Measurements from ENCODE around the gene NDUFA6.
"Not testable (repeated sequence)": the region's sequence is repeated elsewhere in the genome, so short reads cannot be mapped to it uniquely, and the experiment has no call there.

The NDUFA6 gene

GRCh38 chr22:42073621-42074041 is 16.9 kb downstream of the NDUFA6 start:
- Mint-ChIP-seq H3K9me3 (no peaks in the 10 kb centered on the region), H3K4me3 (peak overlapping the region; percentile 68 to 71), H3K27ac (peak overlapping the region in 1 of 2 donors; percentile 59), H3K36me3 (ENCODE audit: insufficient read depth) (peaks cover 10% of the 10 kb centered on the region), H3K4me1 (ENCODE audit: low read depth in 2 of 2) (peaks cover 22 to 27% of the 10 kb centered on the region in 2 donors), H3K27me3 (no peaks in the 10 kb centered on the region)
- no peak for DNase-seq
- no peak for ATAC-seq (replicated peaks)

- peak overlapping the region; percentile 68 to 71 for H3K4me3 Mint-ChIP-seq
- H3K27ac Mint-ChIP-seq: peak overlapping the region; percentile 25 to 59
- peaks cover 10% of the 10 kb centered on the region for H3K36me3 Mint-ChIP-seq (ENCODE audit: insufficient read depth)
- ATAC-seq (replicated peaks) (no peak), DNase-seq (no peak)
- H3K27me3 Mint-ChIP-seq: no peaks in the 10 kb centered on the region
- H3K9me3 Mint-ChIP-seq: no peaks in the 10 kb centered on the region
- peaks cover 21 to 27% of the 10 kb centered on the region in 2 donors for H3K4me1 Mint-ChIP-seq (ENCODE audit: low read depth in 2 of 2)
These were observed 17.8 kb downstream of the NDUFA6 start for GRCh38 chr22:42072606-42073330.

GRCh38 chr22:42071508-42071907 is 19.1 kb downstream of the NDUFA6 start:
- peaks cover 11% of the 10 kb centered on the region for H3K36me3 Mint-ChIP-seq (ENCODE audit: insufficient read depth)
- ATAC-seq (replicated peaks); H3K9me3 Mint-ChIP-seq; DNase-seq; H3K27me3 Mint-ChIP-seq: not testable (repeated sequence)
- H3K4me3 Mint-ChIP-seq: peak overlapping the region; percentile 92 to 94
- H3K4me1 Mint-ChIP-seq (ENCODE audit: low read depth in 2 of 2): peaks cover 25 to 30% of the 10 kb centered on the region in 2 donors
- H3K27ac Mint-ChIP-seq: peak overlapping the region; percentile 85 to 90

- Mint-ChIP-seq H3K4me1 (ENCODE audit: low read depth in 2 of 2) (peaks cover 25 to 30% of the 10 kb centered on the region in 2 donors), H3K27me3 (no peaks in the 10 kb centered on the region), H3K27ac (peak within 1 kb of the TSS; percentile 85 to 90), H3K9me3 (no peaks in the 10 kb centered on the region), H3K4me3 (peak within 1 kb of the TSS; percentile 92 to 94), H3K36me3 (ENCODE audit: insufficient read depth) (peaks cover 16% of the 10 kb centered on the region)
- DNase-seq (peak; percentile 89 to 93 (median 90)), ATAC-seq (replicated peaks) (peak; percentile 97)
These were observed 19.8 kb downstream of the NDUFA6 start, which contains the start of gene NAGA for GRCh38 chr22:42070517-42071422. Gene NAGA (minus strand): TSS chr22:42070812. CDS start chr22:42070297, 515 bp downstream.

GRCh38 chr22:42069801-42070516 is 20.6 kb downstream of the NDUFA6 start:
- no peaks in the 10 kb centered on the region for H3K27me3 Mint-ChIP-seq
- no peak for DNase-seq
- peak overlapping the region; percentile 85 to 90 for H3K27ac Mint-ChIP-seq
- H3K4me1 Mint-ChIP-seq (ENCODE audit: low read depth in 2 of 2): peaks cover 23 to 30% of the 10 kb centered on the region in 2 donors
- H3K9me3 Mint-ChIP-seq: no peaks in the 10 kb centered on the region
- H3K36me3 Mint-ChIP-seq (ENCODE audit: insufficient read depth): peaks cover 15% of the 10 kb centered on the region
- peak overlapping the region; percentile 92 to 94 for H3K4me3 Mint-ChIP-seq
- no peak for ATAC-seq (replicated peaks)

- Mint-ChIP-seq H3K4me1 (ENCODE audit: low read depth in 2 of 2) (peaks cover 22 to 28% of the 10 kb centered on the region in 2 donors), H3K36me3 (ENCODE audit: insufficient read depth) (peaks cover 21% of the 10 kb centered on the region), H3K27ac (peak overlapping the region in 1 of 2 donors; percentile 39), H3K9me3 (no peaks in the 10 kb centered on the region), H3K4me3 (no peak overlapping the region), H3K27me3 (no peaks in the 10 kb centered on the region)
- ATAC-seq (replicated peaks) (no peak), DNase-seq (no peak)
These were observed 22.3 kb downstream of the NDUFA6 start for GRCh38 chr22:42068291-42068690.

- no peaks in the 10 kb centered on the region for H3K9me3 Mint-ChIP-seq
- no peaks in the 10 kb centered on the region for H3K27me3 Mint-ChIP-seq
- ATAC-seq (replicated peaks) (no peak), DNase-seq (no peak)
- no peak overlapping the region for H3K27ac Mint-ChIP-seq
- no peak overlapping the region for H3K4me3 Mint-ChIP-seq
- H3K4me1 Mint-ChIP-seq (ENCODE audit: low read depth in 2 of 2): peaks cover 27% of the 10 kb centered on the region in 2 donors
- H3K36me3 Mint-ChIP-seq (ENCODE audit: insufficient read depth): peaks cover 21% of the 10 kb centered on the region
These were observed 22.8 kb downstream of the NDUFA6 start for GRCh38 chr22:42067671-42068251.

GRCh38 chr22:42066937-42067336 is 23.6 kb downstream of the NDUFA6 start:
- H3K27ac Mint-ChIP-seq: no peak overlapping the region
- ATAC-seq (replicated peaks): no peak

GRCh38 chr22:42066126-42066761 is 24.3 kb downstream of the NDUFA6 start:
- Mint-ChIP-seq H3K27me3 (no peaks in the 10 kb centered on the region), H3K9me3 (no peaks in the 10 kb centered on the region), H3K27ac (peak overlapping the region in 1 of 2 donors; percentile 5), H3K36me3 (ENCODE audit: insufficient read depth) (peaks cover 25% of the 10 kb centered on the region), H3K4me1 (ENCODE audit: low read depth in 2 of 2) (peaks cover 19 to 23% of the 10 kb centered on the region in 2 donors), H3K4me3 (no peak overlapping the region)
- DNase-seq (no peak), ATAC-seq (replicated peaks) (no peak)

More at GRCh38 chr22:42066937-42067336, 23.6 kb downstream of the NDUFA6 start:
- no peak overlapping the region for H3K4me3 Mint-ChIP-seq
- DNase-seq: no peak
- H3K27me3 Mint-ChIP-seq: no peaks in the 10 kb centered on the region
- H3K9me3 Mint-ChIP-seq: no peaks in the 10 kb centered on the region
- H3K36me3 Mint-ChIP-seq (ENCODE audit: insufficient read depth): peaks cover 21% of the 10 kb centered on the region
- peaks cover 26 to 28% of the 10 kb centered on the region in 2 donors for H3K4me1 Mint-ChIP-seq (ENCODE audit: low read depth in 2 of 2)

- H3K9me3 Mint-ChIP-seq: no peaks in the 10 kb centered on the region
- no peak overlapping the region for H3K4me3 Mint-ChIP-seq
- DNase-seq (no peak), ATAC-seq (replicated peaks) (no peak)
- H3K36me3 Mint-ChIP-seq (ENCODE audit: insufficient read depth): peaks cover 25% of the 10 kb centered on the region
- peak overlapping the region in 1 of 2 donors; percentile 5 for H3K27ac Mint-ChIP-seq
- H3K27me3 Mint-ChIP-seq: no peaks in the 10 kb centered on the region
- peaks cover 13 to 16% of the 10 kb centered on the region in 2 donors for H3K4me1 Mint-ChIP-seq (ENCODE audit: low read depth in 2 of 2)
These were observed 25.0 kb downstream of the NDUFA6 start for GRCh38 chr22:42065438-42066125.

- Mint-ChIP-seq H3K9me3 (no peaks in the 10 kb centered on the region), H3K4me1 (ENCODE audit: low read depth in 2 of 2) (peaks cover 6 to 10% of the 10 kb centered on the region in 2 donors), H3K27me3 (no peaks in the 10 kb centered on the region), H3K4me3 (no peak overlapping the region), H3K27ac (peak overlapping the region in 1 of 2 donors; percentile 5), H3K36me3 (ENCODE audit: insufficient read depth) (peaks cover 21% of the 10 kb centered on the region)
- ATAC-seq (replicated peaks): no peak
- no peak for DNase-seq
These were observed 25.9 kb downstream of the NDUFA6 start for GRCh38 chr22:42064629-42065028.

Measured in effector memory CD8-positive, alpha-beta T cell (primary cell).